Gastroesophageal sphincter (tissue), 4 donors: ENCODE results near the gene VEGFB. TPM values are rescaled to one million over a fixed set of nuclear protein-coding genes. Genes with fewer than 3 reads are reported as not detected.

Source experiments
- ATAC-seq: fragments of 150-250 bp; one replicate; pipeline ENCODE4 v1.9.1; 2016; ENCODE audit warnings: mild to moderate bottlenecking, moderate library complexity
- H3K27ac ChIP-seq, 4 donors: fragments of 200-600 bp; sonication (generic) in 3 of 4; 1 replicate in 3 of 4; 2 replicates in 1 of 4; pipeline ENCODE4 v1.5.1; 2016 to 2019
- H3K27me3 ChIP-seq: fragments of 200-600 bp; sonication (generic); one replicate; pipeline ENCODE4 v1.5.1; 2019
- H3K36me3 ChIP-seq, 2 donors: fragments of 200-600 bp; sonication (generic); one replicate each; pipeline ENCODE4 v1.5.1; 2019; ENCODE audit warnings: control low read depth in 1 of 2
- H3K4me1 ChIP-seq, 3 donors: fragments of 200-600 bp; sonication (generic); 1 replicate in 2 of 3; 2 replicates in 1 of 3; pipeline ENCODE4 v1.5.1; 2016 to 2019; ENCODE audit warnings: control low read depth in 2 of 3
- H3K4me3 ChIP-seq, 2 donors: fragments of 200-600 bp; sonication (generic); one replicate each; pipeline ENCODE4 v1.5.1; 2019; ENCODE audit warnings: mild to moderate bottlenecking in 1 of 2, moderate library complexity in 1 of 2
- H3K9me3 ChIP-seq, 3 donors: fragments of 200-600 bp; sonication (generic); one replicate each; pipeline ENCODE4 v1.5.1; 2017 to 2019; ENCODE audit warnings: control low read depth in 2 of 3
- EP300 ChIP-seq: sonication (generic); formaldehyde crosslinking; IDR thresholded peaks from one replicate; pipeline ENCODE4 v1.6.1; 2017; ENCODE audit warnings: antibody characterized with exemption, mild to moderate bottlenecking
- POLR2A ChIP-seq, 2 donors: fragments of 450-650 bp; IDR thresholded peaks; one replicate each; pipeline ENCODE4 v1.6.1; 2017; ENCODE audit warnings: antibody characterized with exemption in 2 of 2, mild to moderate bottlenecking in 2 of 2, moderate library complexity in 1 of 2
- POLR2AphosphoS5 ChIP-seq: sonication (generic); formaldehyde crosslinking; IDR thresholded peaks from one replicate; pipeline ENCODE4 v1.6.1; 2017; ENCODE audit warnings: antibody characterized with exemption
- WGBS, 2 donors: methylation state at CpG; one replicate each; pipeline ENCODE4 v1.1.5; 2018; ENCODE audit warnings: low coverage in 1 of 2; 5-methylcytosine and 5-hydroxymethylcytosine counted together
- total RNA-seq, 4 donors: library from RNA; depleted of rRNA; stranded (reverse); fragments of >200 nt; gene quantifications; one replicate each; pipeline ENCODE4 v1.1.0, GENCODE V29; 2016
- TF ChIP-seq, protein P1 (sequence below), 4 experiments: fragments of 200-600 bp in 2 of 4; fragments of 450-650 bp in 2 of 4; sonication (generic) in 1 of 4; IDR thresholded peaks; one replicate each; pipeline ENCODE4 v1.5.1; 2017 to 2019; ENCODE audit warnings: antibody characterized with exemption in 4 of 4, mild to moderate bottlenecking in 2 of 4, moderate library complexity in 2 of 4

The VEGFB gene
- total RNA-seq, 4 donors from 2014 or later, result 49.9 to 152 (median 88.6) TPM

DNA sequence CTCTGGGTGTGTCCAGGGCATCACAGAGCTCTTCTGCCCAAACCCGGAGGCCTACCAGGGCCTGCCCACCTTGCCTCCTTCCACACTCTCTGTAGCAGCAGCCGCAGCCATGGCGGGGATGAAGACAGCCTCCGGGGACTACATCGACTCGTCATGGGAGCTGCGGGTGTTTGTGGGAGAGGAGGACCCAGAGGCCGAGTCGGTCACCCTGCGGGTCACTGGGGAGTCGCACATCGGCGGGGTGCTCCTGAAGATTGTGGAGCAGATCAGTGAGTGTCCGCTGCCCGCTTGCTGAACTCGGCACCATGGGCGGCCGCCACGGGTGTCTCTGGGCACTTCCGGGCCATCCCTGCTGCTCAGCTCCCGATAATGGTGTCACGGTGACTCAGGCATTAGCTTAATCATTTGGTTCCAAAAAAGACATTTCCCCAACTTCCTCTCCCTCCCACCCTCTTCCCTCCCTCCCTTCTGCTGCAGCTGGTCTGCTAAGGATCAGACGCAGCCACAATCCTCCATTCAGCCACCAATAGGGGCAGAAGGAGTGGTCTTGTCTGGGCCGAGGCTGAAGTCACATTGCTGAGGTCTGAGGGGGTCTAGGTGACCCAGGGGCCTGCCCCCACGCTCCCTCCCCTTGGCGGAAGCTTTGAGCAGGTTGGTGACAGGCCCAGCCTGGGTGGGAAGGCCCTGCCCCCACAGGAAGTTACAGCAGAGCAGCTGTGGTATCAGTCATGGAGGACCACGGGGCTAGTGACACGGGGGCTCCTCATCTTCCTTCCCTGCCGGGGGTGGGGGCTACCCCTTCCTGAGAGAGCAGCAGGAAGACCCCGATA is 26.9 kb upstream of the VEGFB start:
- H3K9me3 ChIP-seq, result no peaks in the 10 kb centered on the region
- H3K27ac ChIP-seq, result peak overlapping the region; percentile 12 to 77 (median 76)
- H3K36me3 ChIP-seq, result peaks cover 0 to 66% of the 10 kb centered on the region in 2 donors
- no peaks in the 10 kb centered on the region for H3K27me3 ChIP-seq
- 34% methylated on average over 7 of the region's 30 CpGs; no CpG with 5 or more reads in 1 of the 2 donors for WGBS, 2 donors
- ATAC-seq, result peak; percentile 69
- H3K4me3 ChIP-seq, result peak overlapping the region; percentile 1 to 46
- TF ChIP-seq POLR2AphosphoS5, result peak; percentile 16
- TF ChIP-seq EP300, result no peak
- TF ChIP-seq POLR2A (IDR thresholded peaks at IDR 0.05), result peak in 1 of 2 donors; percentile 8
- TF ChIP-seq, protein P1, sequence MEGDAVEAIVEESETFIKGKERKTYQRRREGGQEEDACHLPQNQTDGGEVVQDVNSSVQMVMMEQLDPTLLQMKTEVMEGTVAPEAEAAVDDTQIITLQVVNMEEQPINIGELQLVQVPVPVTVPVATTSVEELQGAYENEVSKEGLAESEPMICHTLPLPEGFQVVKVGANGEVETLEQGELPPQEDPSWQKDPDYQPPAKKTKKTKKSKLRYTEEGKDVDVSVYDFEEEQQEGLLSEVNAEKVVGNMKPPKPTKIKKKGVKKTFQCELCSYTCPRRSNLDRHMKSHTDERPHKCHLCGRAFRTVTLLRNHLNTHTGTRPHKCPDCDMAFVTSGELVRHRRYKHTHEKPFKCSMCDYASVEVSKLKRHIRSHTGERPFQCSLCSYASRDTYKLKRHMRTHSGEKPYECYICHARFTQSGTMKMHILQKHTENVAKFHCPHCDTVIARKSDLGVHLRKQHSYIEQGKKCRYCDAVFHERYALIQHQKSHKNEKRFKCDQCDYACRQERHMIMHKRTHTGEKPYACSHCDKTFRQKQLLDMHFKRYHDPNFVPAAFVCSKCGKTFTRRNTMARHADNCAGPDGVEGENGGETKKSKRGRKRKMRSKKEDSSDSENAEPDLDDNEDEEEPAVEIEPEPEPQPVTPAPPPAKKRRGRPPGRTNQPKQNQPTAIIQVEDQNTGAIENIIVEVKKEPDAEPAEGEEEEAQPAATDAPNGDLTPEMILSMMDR (IDR thresholded peaks at IDR 0.05), result no peak
- peaks cover 0 to 48% (median 3%) of the 10 kb centered on the region in 3 donors for H3K4me1 ChIP-seq

- ATAC-seq, result no peak
- 73% methylated on average over 13 of the region's 23 CpGs; no CpG with 5 or more reads in 1 of the 2 donors for WGBS, 2 donors
- H3K4me3 ChIP-seq, result peak overlapping the region in 1 of 2 donors; percentile 46
- H3K4me1 ChIP-seq, result peaks cover 0 to 48% (median 3%) of the 10 kb centered on the region in 3 donors
- peaks cover 0 to 60% of the 10 kb centered on the region in 2 donors for H3K36me3 ChIP-seq
- peak overlapping the region; percentile 12 to 77 (median 76) for H3K27ac ChIP-seq
- TF ChIP-seq EP300, result no peak
- TF ChIP-seq, protein P1 (IDR thresholded peaks at IDR 0.05), result no peak
- no peak for TF ChIP-seq POLR2A (IDR thresholded peaks at IDR 0.05)
- no peak for TF ChIP-seq POLR2AphosphoS5
- no peaks in the 10 kb centered on the region for H3K9me3 ChIP-seq
- H3K27me3 ChIP-seq, result no peaks in the 10 kb centered on the region
These were observed 26.1 kb upstream of the VEGFB start for GRCh38 chr11:64208086-64208795.

- no peak for ATAC-seq
- Histone ChIP-seq H3K4me1 (peaks cover 0 to 44% (median 3%) of the 10 kb centered on the region in 3 donors), H3K27me3 (no peaks in the 10 kb centered on the region), H3K27ac (peak overlapping the region in 2 of 4 donors; percentile 76 to 77), H3K9me3 (no peaks in the 10 kb centered on the region), H3K4me3 (no peak overlapping the region), H3K36me3 (peaks cover 0 to 52% of the 10 kb centered on the region in 2 donors)
- TF ChIP-seq EP300 (no peak), POLR2AphosphoS5 (no peak), POLR2A (IDR thresholded peaks at IDR 0.05) (no peak)
- TF ChIP-seq, protein P1 (IDR thresholded peaks at IDR 0.05), result no peak
- WGBS, 2 donors, result 69 to 73% methylated on average over 3 to 12 of the region's 18 CpGs
These were observed 25.4 kb upstream of the VEGFB start for GRCh38 chr11:64208796-64209562.

GRCh38 chr11:64209563-64209843 is 24.9 kb upstream of the VEGFB start:
- no peak overlapping the region for H3K4me3 ChIP-seq
- no peaks in the 10 kb centered on the region for H3K27me3 ChIP-seq
- ATAC-seq, result no peak
- peaks cover 0 to 39% (median 3%) of the 10 kb centered on the region in 3 donors for H3K4me1 ChIP-seq
- H3K27ac ChIP-seq, result no peak overlapping the region
- TF ChIP-seq EP300 (no peak), POLR2A (IDR thresholded peaks at IDR 0.05) (no peak), POLR2AphosphoS5 (no peak)
- TF ChIP-seq, protein P1 (IDR thresholded peaks at IDR 0.05), result no peak
- peaks cover 0 to 47% of the 10 kb centered on the region in 2 donors for H3K36me3 ChIP-seq
- WGBS, 2 donors, result 67 to 83% methylated on average over 6 to 7 of the region's 8 CpGs
- H3K9me3 ChIP-seq, result no peaks in the 10 kb centered on the region
